HG02840 (cell line): ENCODE measurements around the gene ARHGEF12.

Experiments
- ATAC-seq: cut with Tn5 transposase; IDR thresholded peaks from one replicate; pipeline ENCODE4 v1.9.1; 2021; ENCODE audit warnings: mild to moderate bottlenecking, moderate library complexity, moderate number of reproducible peaks; ENCODE audit not compliant: unreplicated experiment, low FRiP score

Gene ARHGEF12

DNA sequence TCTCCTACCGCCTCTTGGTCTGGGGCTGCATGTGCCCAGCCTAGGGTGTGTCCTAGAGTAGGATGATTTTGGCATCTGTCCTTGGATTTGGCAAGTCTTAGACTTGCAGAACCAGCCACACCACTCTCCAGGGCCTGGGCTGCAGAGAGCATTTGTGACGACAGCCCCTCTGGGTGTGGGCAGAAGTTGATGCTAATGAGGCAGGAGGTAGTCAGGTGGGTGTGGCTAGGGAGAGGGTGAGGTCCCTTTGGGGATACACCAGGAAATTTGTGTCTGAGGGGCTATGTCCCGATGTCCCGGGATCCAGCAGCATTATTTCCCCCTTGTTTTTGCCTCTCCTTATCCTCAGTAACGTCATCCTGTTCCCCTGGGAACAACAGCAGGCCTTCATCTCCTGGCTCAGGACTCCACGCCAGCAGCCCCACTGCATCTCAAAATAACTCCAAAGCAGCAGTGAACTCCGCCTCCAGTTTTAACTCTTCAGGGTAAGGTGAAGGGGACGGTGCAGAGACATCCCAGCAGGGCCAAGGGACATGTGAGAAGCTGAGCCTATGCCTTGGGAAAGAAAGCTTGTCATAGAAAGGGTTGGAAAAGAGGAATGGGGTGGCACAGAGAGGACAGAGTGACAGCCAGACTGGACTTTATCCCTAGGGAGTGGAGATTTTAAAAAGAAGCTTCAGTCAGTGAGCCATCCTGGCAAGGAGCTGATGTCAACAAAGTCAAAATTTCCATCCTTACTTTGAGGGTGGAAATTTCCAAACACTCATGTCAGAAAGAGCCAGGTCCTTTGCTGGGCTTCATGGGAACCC is 19.1 kb upstream of the ARHGEF12 start:
- ATAC-seq: no peak

DNA sequence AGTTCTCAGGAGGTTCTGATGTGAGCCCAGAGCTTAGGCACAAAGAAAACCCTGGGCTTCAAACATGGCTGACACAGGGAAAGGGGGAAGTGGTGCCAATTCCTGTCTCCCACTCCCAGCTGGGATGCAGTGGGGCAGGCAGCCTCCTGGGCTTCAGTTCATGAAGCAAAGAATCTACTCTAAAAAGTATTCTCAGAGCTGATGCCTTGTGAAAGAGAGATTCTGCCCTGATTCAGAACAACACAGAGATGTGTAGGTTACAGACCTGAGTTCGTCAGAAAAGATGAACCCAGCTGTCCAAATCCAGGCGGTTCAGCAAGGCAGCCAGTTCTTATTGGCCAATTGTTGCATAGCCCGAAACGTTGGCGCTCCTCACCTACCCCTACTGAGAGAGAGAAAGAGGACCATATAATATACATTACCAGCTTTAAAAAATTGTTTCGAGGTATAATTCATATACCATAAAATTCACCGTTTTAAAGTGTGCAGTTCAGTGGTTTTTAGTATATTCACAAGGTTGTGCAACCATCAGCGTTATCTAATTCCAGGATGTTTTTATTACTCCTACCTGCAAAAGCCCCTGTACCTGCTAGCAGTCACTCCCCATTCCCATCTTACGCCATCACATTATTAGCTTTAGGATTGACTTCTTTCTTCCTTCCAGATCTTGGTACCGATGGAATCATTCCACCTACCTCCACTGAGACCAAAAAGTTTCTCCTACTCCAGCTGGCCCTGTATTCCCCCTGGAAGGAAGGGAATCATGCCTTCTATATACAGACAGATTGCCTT is 18.3 kb upstream of the ARHGEF12 start:
- no peak for ATAC-seq

DNA sequence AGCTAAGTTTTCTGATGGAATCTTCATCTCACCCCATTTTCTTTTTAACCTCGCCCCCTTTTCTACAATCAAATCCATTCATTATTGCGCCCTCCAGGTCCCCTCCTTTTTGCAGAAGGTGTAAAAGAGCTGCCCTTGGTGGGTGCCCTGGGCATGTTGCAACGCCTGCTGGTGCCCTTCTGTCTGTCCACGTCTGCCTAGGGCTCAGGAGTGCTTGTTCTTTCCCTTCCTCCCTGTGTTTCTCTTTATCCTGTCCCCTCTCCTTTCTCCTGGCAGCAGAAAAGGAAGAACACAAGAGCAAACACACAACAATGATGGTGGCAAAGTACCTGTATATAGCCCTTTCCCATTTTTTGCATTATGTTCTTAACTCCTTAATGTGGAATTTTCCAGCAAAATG is 17.3 kb upstream of the ARHGEF12 start:
- no peak for ATAC-seq

DNA sequence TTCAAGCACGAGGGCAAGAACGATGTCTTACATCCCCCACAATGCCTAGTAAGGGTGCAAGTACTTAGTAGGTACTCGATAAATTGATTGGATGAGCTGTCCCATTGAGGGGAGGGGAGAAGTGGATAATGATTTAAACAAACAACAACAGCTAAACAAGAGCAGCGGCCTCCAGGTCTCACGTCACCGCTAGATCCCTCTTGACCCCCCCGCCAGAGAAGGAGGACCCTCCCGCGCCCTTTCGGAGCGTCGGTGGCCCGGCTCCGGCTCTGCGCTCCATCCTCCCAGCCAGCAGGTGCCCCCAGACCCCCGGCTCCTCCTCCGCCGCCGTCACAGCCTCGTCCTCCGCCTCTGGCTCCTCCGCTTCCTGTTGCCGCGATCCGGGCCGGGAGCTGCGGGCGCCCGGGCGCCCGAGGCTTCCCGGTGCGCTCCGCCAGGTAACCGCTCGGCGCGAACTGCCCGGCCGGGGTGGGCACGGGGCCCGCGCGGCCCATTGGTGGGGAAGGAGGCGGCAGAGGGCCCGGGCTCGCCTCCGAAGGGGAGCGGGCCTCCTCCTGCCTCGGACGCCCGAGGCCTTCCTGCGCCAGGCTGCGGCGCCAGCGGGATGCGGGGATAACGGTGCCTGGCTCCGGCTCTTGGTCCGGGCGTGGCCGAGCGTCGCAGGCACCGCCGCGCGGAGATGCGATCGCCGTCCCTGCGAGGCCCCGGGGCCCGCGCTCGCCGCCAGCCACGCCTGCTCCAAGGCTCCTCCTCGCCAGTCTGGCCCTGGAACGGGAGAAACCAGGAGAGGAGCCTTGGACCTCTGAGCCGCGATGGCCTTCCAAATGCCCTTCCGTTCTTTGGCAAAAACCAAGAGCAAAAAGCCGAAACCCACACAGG is 11.0 kb upstream of the ARHGEF12 start, which contains the start of gene TLCD5:
TLCD5 (plus strand) TSS at position 368 of the 879 bp plus-strand sequence. CDS start 2,143 bp downstream, outside the sequence.
- ATAC-seq: no peak

DNA sequence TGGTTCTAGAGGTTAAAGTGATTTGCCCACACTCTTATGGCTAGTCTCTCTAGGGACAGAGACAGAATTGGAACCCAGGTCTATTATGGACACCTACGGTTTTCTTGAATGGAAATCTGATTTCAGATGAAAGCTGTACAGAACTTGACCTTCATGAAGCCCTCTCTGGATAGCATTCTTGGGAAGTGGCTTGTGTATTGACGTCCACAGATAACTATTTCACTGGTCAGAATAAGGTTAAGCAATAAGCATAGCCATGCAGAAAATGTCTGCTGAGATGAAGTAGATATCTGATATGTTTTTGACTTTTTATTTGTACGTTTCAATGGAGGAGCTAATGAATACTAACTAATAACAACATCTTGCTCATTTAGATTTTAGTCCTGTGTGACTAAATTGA is 10.0 kb upstream of the ARHGEF12 start:
- ATAC-seq: no peak

DNA sequence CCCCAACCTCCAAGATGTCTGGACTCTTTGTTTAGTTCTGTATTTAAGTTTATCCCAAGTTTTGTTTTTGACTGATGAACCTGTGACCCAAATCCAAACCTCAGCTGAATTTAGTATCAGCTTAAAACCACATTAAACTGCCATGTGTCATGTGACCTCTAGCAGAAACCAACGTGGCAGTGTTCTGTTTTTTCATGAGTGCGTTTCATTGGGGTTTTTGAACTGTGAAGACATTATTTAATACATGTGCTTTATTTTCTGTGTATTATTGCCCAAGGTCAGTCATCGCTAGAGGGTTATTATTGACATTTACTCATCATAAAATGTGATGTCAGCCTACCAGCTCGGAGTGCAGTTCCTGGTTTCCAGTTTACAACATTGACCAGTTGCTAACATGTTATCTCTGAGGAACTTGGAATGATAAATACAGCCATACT is 9.3 kb upstream of the ARHGEF12 start:
- ATAC-seq: no peak

DNA sequence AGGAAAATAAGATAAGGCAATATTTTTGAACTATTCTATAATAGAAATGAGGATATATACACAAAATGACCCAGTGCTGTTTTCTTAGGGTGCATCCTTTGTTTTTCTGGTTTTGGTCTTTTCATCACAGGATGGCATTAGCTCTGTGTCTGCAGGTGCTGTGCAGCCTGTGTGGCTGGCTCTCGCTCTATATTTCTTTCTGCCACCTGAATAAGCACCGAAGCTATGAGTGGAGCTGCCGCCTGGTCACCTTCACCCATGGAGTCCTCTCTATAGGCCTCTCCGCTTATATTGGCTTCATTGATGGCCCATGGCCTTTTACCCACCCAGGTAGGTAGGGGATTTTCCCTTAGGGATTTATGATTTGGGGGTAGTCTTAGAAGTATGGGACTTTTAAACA is 8.9 kb upstream of the ARHGEF12 start:
- ATAC-seq: no peak

DNA sequence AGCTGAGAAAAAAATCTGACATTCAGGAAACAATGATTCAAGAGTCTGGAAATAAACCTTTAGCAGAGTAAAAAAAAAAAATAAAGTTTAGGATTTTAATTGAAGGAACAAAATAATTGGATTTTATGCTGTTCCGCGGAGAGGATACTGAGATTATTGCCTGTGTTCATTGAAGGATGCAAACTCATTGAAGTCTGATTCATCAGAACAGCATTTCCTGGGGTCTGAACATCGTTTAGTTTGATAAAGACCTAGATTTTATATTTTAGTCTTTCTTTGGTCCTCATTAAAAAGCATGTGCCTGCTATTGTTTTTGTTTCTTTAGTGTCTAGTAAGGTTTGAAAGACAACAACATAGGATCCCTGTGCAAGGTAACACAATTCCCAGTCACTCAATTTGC is 6.7 kb upstream of the ARHGEF12 start:
- ATAC-seq: no peak

DNA sequence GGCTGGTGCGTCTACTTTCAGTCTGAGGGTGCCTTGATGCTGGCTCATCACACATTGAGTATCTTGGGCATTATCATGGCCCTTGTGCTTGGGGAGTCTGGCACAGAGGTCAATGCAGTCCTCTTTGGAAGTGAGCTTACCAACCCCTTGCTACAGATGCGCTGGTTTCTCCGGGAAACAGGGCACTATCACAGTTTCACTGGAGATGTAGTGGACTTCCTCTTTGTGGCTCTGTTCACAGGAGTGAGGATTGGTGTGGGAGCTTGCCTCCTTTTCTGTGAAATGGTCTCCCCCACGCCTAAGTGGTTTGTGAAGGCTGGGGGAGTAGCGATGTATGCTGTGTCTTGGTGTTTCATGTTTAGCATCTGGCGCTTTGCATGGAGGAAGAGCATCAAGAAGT is 6.2 kb upstream of the ARHGEF12 start:
- ATAC-seq: no peak

DNA sequence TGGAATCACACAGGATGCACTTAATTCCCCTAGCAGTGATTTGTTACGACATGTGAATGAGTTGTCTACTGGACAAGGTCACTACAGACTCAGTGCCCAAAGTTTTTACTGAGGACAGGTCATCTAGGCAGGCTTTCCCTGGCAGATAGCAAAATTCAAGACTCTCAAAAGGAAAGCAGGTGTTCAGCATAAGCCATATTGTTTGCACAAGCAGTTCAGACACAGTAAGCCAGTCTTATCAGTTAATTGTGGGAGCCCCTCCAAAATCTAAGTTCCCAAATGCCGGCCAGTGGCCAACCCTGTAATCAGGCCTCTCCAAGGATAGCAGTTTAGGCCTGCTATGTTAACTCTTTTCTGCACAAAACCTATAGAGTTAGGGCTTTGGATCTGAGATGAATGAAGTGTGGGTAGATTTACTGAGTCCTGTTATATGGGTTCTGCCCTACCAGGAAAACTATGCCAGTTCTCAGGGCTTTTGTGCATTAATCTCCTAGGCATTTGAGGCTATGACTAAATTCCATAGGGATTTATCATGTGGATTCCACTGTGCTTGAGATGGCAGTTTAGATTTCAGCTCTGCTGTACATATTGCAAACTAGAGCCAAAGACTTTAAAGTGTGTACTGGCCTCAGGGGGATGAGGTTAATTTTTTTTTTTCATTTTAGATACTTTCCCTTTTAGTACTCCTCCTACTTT is 4.8 kb upstream of the ARHGEF12 start:
- no peak for ATAC-seq

DNA sequence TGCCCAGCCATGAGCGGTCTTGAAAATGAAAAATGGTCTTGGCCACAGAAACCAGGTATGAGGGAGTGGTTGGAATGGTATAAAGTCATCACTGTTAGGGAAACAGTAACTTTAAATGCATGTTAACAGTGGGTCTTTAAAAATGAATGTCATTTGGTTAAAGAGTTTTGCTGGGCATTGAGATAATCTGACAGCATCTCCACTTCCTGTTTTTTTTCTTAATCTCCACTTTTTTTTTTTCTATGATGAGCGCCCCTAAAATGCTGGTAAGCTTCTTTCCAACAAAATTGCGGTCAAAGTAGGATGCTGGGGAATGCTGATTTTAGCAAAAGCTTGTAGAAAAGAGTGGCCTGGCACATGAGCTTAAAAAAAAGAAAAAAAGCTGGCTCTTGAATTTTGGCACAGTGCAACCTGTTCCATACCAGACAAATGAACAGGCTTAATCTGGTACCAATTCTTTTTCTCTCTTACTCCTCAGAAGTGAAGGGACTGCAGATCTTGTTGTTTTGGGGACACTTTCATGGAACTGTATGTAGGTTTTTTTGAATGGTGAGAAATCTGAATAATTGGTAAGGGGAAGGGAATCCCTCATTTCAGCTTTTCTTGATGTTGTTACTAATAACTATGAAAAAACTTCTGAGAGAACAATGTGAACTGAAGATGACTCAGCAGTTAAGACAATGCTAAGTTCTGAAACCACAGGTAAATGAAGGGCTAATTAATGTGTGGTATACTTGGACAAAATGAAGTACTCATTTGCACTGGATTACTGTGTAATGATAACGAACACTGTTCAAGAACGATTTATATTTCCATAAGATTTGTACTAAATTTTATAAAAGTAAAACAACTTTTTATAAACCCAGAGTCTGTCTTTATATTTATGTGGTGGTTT is 3.1 kb upstream of the ARHGEF12 start:
- no peak for ATAC-seq

DNA sequence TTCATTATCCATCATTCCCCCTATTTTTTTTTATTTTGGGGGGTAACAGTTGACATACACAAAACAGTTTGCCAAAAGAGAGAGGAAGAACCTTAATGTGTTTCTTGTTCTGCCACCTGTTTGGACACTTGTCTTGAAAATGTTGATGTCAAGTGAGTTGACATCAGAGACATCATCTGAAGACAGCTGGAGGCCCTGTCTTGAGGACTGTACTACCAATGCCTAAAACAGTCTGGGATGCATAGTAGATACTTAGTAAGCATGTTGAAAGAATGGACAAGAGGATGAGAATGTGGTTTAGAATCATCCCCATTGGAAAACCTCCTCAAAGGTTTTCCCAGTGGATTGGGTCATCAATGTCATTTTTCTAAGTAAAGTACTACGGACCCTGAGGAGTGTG is 2.4 kb upstream of the ARHGEF12 start:
- ATAC-seq: no peak

DNA sequence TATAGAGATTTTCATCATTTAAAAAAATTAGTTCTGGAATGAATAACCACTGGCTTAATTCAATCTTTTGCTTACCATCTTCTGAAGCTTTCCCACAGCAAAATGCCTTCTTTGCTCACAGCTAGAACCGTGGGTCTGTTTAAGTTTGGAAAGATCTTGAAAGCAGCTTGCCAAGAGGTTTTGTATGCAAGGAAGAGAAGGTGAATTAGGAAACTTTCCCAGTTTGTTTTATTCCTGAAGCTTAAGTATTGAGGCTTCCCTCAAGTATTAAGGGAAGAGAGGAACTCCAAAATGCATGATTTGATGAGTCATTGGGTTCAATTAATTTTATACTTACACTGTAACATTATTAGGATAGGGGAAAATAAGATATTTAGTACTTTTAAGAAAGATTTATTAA is 1.9 kb upstream of the ARHGEF12 start:
- ATAC-seq: no peak

DNA sequence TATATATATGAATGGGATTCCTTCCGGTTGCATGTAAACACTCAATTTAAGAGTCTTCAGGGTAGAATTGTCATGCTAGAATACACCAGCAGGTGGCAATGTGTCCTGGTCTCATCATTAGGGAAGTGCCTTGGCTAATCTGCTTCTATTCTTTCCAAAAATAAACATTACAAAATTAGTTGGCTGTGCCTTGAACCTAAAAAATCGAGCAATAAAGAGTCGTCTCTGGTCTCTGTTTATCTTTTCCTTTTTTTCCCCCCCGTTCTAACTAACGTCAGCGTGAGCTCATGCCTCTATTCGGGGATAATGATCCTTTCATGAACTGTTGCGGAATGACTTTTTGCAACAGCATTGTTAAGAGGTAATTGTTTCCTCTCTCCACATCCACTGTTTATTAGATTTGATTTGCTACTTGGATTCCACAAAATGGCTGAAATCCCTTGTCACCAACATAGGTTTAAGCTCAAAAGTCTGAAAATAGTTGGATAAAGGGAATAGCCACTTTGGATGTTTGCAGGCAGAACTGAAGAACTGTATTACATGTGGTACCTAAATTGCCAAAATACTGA is 1.2 kb upstream of the ARHGEF12 start:
- ATAC-seq: no peak

DNA sequence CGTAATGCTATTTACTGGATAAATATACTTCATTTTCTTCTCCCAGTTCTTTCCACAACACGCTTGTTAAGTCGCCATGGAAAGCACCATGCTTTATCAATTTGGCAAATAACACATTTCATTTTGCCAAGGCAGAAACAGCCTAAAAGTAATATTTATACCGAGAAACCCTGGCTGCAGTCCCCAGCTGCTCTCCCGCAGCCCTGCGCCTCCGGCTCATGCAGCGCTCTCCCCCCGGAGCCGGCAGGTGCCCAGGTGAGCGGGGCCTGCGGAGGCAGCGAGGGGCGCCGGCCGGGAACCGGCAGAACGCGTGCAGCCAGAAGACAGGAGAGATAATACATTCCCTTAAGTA is 681 bp upstream of the ARHGEF12 start:
- peak; percentile 23 for ATAC-seq

DNA sequence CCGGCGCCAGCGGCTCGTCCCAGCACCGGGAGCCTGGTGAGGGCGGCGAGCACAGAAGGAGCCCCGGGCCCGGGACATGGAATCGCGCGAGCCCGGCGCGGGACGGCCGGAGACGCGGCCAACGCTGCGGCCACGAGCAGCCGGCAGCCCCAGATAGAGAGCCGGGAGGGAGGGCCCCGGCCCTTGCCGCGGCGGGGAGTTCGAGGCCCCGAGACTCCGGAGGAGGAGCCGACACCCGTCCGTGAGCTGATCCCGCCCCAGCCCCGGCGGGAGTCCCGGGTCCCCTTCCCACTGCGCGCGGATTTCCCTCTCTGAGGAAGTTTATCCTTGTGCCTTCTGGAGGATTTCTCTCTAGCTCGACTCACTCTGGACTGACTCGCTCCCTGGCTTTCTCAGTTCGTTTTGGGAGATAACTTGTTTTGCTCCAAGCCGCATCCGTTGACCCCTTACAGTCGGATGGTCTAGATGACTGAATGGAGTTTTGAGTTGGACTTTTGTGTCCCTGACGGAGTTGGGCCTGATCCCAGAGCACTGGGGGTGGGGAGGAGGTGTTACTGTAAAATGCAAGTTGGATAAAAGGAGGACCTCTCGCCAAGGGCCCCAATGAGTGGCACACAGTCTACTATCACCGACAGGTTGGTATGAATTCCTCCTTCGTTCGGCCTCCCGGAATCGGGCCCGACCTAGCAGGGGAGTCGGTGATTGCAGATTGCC is 585 bp downstream of the ARHGEF12 start:
- peak; percentile 31 for ATAC-seq

DNA sequence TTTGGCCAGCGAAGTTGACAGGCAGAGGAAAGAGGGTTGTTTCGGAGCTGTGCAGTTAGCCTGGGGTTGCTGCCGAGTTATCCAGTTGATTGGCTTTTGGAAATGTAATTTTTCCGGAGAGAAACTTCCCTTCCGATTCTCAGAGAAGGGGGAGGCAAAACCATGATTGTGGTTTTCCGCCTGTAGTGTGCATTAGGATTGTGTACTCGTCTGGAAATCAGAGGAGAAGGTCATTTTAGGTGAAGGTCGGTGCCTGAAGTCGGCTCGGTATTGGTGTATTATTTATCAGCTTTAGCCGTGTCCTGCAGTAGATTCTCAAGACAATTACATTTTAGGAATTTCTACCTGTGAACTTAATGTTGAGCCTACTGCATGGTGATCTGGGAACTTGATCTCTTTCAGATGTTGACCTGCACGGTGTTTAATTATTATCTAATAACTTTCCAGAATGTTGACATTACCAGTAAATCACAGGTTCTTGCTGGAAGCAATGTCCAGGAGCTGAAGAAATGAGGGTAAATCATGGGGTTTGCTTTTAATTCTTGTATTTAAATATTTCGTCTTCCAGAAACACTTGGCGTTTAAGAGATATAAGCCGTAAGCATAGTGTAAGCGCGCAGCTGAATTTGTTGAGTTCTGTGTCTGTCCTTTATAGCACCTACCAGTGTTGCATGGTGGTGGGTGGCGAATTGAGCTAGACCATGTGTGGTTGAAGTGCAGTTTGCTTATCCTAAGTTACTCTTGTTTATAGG is 1.3 kb downstream of the ARHGEF12 start:
- ATAC-seq: no peak
